D341Med (cell line): ENCODE data around the gene ZMYND10.
A peak's percentile ranks its signal among the peaks of the same experiment; 100 is the strongest.

Experiments used
- DNase-seq: peaks from one replicate; pipeline ENCODE4 v3.0.0; 2012; ENCODE audit warnings: low spot score

The ZMYND10 gene

DNA sequence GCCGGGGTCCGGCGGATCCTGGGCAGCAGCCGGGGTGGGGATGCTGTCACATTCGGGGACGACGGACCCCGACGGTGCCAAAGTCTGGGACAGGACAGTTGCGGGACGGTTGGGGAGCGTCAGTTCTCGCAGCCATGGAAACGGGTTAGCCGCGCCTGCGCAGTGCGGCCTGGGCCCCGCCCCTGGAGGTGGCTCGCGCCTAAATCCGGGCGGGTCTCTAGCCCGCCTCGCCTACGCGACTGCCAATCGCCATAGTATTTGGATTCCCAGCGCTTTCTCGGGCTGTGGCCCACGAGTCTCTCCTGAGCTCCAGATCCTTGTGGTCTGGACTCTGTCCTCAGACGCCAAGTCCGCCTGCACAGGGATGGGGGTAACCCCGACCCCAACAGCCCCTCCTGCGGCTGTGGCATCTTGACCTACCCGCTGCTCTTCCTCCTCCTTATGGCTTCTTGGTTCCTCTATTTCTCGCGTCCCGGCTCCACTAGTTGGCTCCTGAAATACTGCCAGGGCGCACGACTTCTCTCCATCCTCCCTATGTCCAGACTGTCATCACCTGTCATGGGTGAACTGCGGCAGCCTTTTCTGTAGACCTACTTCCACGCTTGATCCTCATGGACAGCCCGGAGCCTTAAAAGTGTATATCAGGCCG, at the start of gene ZMYND10:
TSS of gene ZMYND10 (minus strand) at position 147 of the 649 bp plus-strand sequence. CDS start 153 bp downstream, outside the sequence.
- DNase-seq: peak; percentile 94

DNA sequence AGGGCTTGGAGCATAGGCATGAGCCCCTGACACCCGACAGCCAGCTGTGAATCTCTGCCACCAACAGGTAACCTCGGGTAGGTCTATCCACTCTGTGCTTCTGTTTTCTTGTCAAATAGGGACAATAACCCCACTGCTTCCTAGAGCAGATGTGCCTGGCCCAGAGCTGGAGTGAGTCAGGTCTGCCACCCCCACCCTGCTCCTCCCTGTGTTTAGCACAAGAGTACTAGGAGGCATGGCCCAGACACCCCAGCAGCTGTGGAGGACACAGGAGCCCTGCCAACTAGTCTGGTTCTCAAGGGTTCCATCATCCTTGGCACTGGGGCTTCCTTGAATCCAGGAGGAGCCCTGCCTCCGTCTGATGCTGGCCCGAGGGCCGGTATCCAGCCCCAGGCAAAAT, 47.5 kb upstream of the ZMYND10 start:
- no peak for DNase-seq

DNA sequence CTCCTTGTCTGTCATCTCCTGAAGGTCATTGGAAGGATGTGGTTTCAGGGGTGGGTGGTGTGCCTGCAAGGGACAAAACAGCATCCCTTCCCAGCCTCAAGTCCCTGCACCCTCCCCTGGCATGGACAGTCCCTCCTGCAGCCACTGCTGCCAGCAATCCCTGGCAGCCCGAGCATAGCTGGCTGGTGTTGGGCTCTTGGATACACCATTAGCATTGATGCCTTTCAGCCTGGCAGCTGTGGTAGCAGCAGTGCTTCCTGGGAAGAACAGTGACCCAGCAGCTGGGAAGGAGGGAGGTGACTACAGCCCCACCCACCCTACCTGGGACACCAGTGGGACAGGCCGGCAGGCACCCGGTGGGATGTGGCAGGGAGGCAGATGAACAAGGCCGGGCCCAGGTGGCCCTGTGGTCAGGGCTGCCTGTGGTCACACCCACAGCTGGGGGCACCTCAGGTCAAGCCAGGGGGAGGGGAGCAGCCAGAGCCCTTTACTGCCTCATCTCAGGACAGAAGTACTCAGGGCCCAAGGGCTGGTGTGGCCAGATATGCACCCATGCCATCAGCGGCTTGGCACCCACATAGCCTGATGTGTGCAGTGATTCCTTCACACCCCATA, 46.7 kb upstream of the ZMYND10 start:
- no peak for DNase-seq

DNA sequence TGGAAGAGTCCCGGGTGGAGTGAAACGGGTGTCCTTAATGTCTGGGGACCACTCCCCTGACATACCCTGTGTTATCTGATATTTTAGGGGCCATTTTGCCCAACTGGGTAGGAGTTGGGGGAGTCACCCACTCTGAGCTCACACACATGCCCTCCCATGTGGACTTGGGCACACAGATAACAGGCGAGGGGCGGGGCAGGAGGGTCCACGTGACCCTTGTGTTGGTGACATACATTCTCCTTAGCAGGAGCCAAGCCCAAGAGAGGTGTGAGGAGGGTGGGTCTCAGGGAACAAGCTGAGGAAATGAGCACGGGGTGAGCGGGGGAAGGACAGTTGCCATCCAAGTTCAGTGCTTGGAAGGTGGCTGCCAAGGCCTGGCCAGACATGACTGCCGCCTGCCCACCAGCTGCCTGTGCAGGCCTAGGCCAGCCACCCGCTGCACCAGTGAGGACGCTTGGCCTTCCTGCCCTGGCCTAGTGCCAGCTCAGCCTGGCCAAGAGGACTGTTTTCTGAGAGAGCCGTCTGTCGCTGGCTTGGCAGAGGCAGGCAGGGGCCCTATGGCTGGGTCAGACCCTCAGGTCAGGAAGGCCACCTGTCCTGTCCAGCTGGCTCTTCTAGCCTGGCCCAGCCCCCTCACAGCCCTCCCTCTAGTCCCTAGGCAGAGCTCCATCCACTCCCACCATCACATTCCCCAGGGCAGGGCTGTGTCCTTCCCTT, 45.1 kb upstream of the ZMYND10 start:
- DNase-seq: no peak

DNA sequence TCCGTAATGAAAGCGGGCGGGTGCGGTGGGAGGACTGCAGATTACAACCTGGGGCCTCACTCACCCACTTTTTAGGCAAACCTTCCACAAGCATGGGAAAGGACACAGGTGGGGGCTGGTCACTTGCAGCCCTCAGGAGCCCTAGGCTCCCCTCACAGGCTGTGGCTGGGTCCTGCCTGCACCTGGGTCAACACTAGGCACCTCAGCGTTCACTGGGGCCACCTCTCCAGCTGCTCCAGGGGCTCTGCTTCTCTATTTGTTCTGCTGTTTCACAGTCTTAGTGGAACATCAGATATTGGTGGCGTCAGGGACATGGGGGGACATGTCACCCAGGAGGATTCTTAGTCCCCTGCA, 43.9 kb upstream of the ZMYND10 start:
- DNase-seq: no peak

DNA sequence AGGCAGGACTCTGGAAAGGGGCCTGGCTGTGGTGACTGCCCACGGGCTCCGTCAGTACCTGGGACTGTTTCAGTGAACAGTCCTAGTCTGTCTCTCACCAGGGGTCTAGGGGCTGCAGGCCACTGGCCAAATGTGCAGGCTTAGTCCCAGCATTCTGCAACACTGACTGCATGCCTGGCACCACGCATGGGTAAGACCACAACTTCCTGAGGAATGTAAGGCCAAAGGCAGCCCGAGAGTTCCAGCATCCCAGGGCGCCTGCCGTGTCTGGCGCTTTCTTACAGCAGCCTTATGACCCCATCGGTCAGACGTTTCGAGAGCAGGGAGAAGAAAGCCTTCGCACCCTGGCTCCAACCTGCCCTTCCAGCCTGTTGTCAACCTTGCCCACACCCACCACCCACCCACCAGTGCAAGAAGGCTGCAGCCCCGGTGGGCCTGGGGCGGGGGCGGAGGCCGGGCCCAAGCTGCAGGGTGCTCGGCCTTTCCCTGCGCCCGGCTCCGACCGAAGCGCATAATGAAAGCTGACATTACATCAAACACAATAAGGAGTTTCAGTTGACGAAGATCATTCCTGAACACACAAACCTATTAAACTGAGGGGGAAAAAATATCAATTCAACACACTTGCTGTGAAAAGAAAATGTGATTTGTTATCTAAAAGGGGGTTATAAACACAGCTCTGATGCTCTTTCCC, 43.3 kb upstream of the ZMYND10 start:
- no peak for DNase-seq

DNA sequence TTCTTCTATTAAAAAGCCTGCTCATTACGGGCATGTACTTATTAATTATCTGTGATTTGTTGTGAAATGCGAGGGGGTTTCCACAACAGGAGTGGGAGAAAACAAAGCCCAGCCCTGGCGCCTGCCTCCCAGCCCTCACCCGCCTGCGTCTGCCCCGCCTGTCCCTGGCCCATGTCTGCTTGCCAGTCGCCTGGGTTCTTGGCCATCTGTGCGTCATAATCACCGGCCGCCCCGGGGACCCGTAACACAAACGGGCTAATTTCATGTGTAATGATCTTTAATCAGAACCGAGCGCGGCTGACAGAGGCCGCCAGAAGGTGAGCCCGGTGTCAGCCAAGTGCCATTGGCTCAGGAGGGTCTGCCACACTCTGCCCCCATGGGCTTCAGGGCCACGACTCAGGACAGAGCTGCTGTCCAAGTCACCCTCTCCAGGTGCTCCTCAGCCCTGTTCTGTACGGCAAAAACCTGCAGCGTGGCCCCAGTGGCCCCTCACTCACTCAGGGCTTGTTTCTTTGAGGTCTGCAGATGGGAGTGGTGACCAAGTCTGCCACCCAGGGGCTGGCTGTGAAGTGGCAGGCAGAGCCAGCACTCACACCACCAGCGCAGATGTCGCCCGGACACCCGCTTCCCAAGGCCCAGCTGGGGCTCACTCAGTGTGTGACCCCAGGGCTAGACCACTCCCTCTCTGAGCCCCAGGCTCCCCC, 42.6 kb upstream of the ZMYND10 start:
- DNase-seq: peak; percentile 85

DNA sequence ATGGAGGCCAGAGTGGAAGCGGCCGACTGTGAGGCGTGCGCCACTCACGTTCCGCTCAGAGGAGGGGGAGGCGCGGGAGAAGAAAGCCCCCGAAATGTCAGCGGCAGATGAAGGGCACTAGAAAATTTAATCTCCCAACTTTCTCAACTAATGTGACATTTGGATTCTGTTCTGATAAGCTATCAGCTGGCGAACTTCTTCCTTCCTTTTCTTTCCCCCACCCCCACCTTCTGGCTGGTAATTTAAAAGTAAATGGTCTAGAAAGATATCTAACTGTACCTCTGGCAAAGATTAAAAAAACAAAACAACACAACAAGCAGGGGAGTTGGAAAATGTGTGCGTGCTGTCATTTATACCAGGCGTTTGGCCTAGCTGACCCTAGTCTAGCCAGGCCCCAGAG, 40.2 kb upstream of the ZMYND10 start:
- no peak for DNase-seq

DNA sequence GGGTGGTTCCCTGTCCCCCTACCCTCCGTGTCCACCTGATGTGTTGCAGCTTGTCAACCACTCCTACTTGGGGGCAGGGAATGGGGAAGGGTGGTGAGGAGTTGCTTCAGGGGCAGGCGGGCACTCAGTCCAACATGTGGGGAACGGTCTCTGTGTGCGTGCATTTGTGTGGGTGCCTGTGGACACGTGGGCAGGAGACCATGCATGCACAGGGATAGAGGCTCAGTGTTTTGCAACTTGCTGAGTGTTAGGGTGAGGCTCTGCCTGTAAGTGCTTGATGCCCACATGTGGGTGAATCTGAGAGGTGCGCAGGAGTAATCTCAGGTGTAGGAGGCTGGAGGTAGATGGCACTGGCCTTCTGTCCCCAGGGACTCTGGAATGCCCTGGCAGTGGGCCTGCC, 38.2 kb upstream of the ZMYND10 start:
- DNase-seq: no peak

DNA sequence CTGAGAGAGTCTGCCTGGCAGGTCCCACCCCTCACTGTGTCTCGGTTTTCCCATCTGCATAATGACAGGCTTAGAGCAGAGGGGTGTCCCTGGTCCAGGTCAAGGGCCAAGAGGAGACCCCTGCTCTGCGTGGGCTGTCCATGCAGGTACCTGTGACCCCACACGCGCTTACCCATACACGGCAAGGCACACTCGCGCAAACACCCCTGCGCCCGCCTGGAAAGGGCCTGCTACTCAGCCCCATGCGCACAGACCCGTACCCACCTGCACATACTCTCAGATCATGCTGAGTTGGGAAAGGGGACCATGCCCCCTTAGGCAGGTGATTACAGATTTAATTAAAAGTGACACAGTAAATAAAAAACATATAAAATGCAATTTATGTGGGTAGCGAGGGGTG, 37.2 kb upstream of the ZMYND10 start:
- no peak for DNase-seq

DNA sequence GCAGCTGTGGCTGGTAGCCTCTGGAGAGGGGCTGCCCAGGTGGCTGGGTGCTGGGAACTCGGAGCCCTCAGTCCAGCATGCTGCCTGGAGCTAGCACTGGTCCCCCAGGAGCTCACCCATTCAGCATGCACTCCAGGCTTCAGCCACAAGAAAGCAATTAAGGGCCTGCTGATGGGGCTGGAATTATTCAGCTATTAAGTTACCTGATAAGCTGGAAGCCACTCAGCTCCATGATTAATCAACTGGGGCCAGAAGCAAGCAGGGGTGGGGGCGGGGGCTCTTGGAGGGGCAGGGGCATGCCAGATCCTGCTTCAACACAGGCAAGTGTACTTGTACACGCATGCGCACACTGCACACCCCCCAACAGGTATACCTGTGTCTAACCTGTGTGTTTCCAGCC, 35.9 kb upstream of the ZMYND10 start:
- DNase-seq: no peak

DNA sequence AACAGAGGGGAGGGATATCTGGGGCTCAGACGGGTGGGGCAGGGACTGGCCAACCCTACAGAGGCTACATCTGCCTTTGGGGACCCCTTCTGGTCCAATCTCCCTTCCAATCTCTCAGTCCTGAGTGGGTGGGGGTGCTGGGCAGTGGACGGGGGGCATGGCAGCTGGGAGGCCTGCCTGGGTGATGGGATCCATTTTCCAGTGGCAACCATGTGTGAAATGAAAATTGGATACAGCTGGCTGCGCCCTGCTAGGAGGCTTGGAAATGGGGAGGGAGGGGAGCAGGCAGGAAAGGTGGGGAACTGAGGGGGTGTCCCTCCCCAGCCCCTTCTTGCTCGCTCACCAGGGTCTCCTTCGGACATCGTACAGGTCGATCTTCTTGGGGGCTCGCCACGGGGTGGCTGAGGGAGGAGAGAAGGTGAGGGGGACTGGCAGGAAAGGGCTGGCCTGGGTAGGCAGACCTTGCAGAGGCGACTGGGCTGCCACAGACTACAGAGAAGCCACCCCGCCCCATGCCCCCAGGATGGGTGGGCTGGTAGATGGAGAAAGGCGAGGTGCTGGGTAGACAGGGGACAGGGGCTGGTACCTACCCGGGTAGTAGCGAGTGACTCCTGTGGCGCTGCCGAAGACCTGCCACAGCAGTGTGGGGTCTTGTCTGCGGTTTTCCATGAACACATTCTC, 35.0 kb upstream of the ZMYND10 start:
- no peak for DNase-seq

DNA sequence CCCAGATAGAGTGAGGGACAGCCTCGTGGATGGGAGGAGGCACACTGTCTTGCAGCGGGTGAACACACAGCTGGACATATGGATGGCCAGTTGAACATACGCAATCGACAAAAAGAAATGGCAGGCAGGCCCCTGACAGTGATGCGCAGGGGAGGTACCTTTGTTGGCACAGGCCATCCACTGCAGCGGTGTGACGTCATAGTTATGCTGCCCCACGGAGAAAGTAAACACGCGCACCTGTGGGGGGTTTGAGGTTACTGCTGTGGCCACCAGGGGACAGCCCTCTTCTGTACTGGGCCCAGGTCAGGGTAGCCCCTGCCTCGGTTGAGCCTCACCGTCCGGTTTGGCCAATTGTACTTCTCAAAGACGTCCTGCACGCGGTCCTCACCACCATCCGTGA, 33.2 kb upstream of the ZMYND10 start:
- no peak for DNase-seq

DNA sequence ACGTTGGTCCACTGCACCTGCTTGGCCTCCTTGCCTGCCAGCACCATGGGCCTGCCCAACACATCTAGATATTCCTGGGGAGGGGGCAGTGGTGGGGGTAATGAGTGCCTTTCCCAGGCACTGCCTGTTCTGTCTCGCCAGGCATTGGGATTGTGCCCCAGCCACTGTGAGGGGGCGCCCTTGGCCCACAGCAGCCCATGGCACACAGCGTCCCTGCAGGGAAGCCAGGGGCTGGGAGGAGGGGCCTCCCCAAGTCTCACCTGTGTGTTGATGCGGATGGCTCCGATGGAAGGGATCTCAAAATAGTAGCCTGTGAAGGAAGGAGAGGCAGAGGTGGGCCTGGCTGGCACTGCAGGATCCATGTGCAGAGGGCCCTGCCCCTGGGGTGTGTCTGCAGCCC, 32.5 kb upstream of the ZMYND10 start:
- no peak for DNase-seq

DNA sequence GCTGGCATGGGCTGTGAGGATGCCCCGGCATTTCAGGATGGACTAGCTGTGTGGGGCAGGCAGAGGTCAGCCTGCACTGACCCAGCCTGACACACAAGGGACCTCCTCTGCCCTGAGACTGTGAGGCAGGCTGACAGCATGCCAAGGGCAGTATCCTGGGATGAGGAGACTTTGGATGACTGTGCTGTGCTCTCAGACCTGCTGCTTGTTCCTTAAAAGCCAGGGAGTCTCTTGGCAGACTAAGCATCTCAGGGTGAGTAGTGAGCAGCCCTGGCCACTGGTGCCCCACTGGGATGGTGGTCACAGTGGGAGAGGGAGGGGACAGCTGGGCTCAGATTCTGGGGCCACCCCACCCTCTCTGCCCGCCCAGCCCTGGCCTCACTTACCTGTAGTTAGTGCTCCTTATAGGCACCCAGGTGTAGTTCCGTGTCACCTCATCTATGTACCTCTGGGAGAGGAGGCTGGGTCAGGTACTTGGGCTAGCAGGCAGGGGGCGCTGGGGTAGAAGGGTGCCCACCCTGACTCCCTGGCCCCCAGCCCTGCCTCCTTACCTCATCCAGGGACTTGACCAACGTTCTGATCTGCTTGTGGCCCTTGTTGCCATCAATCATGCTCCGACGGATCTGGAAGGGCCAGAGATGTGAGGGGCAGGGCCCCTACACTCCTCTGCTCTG, 29.9 kb upstream of the ZMYND10 start:
- no peak for DNase-seq

DNA sequence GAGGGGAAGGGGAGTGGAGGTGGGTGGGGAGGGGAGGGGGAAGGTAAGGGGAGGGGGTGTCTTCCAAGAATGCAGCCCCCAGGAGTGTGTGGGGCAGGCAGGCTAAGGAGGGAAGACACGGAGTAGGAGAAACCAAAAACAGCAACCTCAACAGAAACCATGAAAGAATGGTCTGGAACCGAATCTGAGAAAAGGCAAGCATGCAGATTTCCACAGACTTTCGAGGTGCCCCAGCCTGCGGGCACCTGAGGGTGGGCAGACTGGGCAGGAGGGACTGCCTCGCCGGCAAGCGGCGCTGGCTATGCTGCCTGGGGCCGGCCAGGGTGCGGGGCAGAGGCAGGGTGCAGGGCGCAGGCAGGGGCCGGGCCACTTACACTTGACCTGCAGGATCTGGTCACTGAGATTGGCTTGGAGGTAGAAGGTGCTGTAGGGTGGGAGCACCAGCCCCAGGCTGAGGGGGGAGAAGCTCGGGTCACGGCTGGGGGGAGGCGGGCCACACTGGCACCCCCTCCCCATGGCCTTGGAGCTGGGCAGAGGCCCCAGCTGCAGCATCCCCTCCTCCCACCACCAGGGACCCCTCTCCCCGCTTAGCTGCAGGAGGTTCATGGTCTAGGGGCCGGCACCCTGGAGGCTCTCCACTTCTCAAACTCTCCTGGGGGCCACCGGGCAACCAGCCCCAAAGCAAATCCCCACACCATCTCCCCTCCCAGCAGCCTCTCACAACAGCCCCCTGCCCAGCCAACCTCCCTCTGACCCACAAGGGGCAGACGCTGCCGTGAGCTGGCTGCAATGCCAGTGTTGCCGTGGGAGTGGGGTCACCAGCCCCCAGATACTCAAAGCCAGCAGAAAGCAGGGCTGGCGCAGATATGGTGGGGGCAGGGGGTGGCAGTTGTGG, 29.1 kb upstream of the ZMYND10 start:
- no peak for DNase-seq

DNA sequence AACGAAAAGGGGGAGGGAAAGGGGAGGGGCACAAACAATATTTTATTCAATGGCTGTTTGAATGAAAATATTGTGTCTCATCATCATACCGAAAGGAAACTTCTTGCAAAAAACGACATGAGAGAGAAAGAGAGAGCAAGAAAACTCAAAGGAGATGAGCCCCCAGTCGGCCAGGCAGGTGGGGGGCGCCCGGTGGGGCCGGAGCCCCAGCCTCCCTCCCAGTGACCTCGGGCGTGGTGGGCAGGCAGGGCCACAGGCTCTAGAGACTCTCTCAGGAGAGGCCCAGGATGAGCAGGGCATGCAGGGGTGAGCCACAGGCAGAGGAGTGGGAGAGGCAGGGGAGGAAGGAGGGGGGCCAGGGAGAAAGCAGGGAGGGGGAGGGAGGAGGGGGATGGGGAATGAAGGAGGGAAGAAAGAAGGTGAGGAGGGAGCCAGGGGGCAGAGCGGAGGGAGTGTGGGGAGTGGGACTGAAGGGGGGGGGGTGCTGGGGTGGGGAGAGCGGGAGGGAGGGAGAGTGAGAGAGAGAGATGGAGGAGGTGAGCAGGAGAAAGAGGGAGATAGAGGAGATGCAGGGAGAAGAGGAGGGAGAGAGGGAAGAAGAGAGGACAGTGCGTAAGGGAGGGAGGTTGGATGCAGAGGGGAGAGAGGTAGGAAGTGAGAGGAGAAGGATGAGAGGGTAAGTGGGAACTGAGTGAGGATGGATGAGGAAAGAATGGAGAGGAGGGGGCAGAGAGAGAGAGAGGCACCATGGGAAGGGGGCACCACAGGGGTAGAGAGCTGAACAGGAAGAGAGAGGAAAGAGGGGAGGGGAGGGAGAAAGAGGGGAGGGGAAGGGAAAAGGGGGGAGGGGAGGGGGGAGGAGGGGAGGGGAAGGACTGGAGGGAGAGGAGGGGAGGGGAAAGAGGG, 27.9 kb upstream of the ZMYND10 start:
- no peak for DNase-seq

DNA sequence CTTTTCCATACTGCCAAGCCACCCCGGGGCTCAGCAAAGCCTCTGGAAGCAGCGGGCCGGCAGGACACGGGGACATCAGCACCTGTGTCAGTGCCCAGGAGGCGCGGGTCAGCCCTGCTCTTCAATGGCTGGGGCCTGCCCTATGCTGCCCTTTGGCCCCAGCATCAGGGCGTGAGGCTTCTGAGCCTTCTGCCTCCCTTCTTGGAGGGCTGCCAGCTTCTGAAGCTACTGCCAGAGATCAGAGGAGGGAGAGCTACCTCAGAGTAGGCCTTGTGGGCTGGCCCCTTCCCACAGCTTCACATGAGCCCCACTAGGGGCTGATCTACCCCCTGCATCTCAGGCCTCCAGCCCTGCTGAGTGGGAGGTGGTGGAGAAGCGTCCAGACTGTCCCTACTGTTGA, 26.8 kb upstream of the ZMYND10 start:
- DNase-seq: no peak

DNA sequence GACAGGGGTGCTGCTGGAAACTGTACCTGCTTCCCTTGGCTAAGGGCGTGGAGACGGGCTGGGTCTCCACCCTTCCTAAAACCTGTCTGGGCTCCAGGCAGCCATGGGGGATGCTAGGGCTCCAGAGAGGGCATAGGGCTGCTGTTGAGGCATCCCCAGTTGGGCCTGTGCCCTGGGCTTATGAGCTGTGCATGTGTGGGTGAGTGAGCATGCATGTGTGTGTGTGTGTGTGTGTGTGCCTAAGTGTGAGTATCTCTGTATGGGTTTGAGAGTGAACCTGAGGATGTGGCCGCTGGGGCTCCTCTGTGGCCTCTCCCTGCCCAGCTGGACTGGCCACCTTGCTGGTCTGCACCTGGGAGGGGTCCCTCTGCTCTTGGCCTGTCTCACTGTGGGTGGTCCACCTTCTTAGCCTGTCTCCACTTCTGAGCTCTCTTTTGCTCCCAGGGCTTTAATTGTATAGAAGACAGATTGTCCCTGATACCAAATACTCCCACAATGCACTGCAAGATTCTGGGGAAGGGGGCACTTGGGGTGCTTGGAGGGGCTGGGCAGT, 25.7 kb upstream of the ZMYND10 start:
- DNase-seq: no peak
